Liver (tissue), 3 donors: Measurements from ENCODE around the gene DHX40.
A peak's percentile ranks its signal among the peaks of the same experiment; 100 is the strongest.

Experiments
- ATF3 ChIP-seq: IDR thresholded peaks from 2 replicates; pipeline ENCODE4 v1.6.1; 2016; ENCODE audit warnings: antibody characterized with exemption
- EGR1 ChIP-seq, 2 donors: IDR thresholded peaks; 2 replicates each; pipeline ENCODE4 v1.6.1; 2016 to 2018; ENCODE audit warnings: antibody characterized with exemption in 2 of 2, low read depth in 2 of 2
- GABPA ChIP-seq, 2 donors: IDR thresholded peaks in 1 of 2; conservative IDR thresholded peaks in 1 of 2; 2 replicates each; pipeline ENCODE4 v1.6.1; 2016; ENCODE audit warnings: antibody characterized with exemption in 2 of 2, mild to moderate bottlenecking in 1 of 2, moderate library complexity in 1 of 2
- HNF4G ChIP-seq: IDR thresholded peaks from 2 replicates; pipeline ENCODE4 v1.6.1; 2016; ENCODE audit warnings: antibody characterized with exemption
- MAX ChIP-seq: IDR thresholded peaks from 2 replicates; pipeline ENCODE4 v1.6.1; 2016; ENCODE audit warnings: antibody characterized with exemption
- RAD21 ChIP-seq, 2 donors: IDR thresholded peaks; 2 replicates each; pipeline ENCODE4 v1.6.1; 2016; ENCODE audit warnings: antibody characterized with exemption in 2 of 2, mild to moderate bottlenecking in 2 of 2
- RXRA ChIP-seq, 2 donors: IDR thresholded peaks; 2 replicates each; pipeline ENCODE4 v1.6.1; 2017 to 2018; ENCODE audit warnings: antibody characterized with exemption in 2 of 2, mild to moderate bottlenecking in 1 of 2
- TF ChIP-seq, protein P1 (sequence below): fragments of 150-350 bp; IDR thresholded peaks from 2 replicates; pipeline ENCODE4 v1.5.1; 2017; ENCODE audit warnings: improper control_type of control experiment, low read depth, low read length; ENCODE audit not compliant: missing input control
- donor health status: healthy.
- donor health status: healthy.

DNA sequence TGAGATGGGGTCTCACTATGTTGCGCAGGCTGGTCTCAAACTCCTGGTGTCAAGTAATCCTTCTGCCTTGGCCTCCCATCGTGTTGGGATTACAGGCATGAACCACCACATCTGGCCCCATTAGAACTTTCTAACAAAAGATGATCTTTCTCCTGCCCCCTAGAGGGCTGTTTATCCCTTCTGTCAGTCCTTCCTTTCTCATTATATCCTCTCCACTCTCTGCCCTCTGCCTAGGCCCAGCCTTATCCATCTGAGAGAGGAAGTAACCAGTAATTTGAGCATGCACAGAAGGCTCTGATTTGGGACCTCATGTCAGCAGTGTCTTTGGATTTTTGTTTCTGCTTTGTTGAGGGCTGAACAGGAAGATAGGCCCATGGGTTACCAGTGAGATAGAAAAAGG, 4.4 kb upstream of the DHX40 start:
- no peak for TF ChIP-seq HNF4G
- no peak for TF ChIP-seq ATF3
- no peak for TF ChIP-seq EGR1 (IDR thresholded peaks at IDR 0.05; ENCODE audit: low read depth in 2 of 2)
- TF ChIP-seq, protein P1, sequence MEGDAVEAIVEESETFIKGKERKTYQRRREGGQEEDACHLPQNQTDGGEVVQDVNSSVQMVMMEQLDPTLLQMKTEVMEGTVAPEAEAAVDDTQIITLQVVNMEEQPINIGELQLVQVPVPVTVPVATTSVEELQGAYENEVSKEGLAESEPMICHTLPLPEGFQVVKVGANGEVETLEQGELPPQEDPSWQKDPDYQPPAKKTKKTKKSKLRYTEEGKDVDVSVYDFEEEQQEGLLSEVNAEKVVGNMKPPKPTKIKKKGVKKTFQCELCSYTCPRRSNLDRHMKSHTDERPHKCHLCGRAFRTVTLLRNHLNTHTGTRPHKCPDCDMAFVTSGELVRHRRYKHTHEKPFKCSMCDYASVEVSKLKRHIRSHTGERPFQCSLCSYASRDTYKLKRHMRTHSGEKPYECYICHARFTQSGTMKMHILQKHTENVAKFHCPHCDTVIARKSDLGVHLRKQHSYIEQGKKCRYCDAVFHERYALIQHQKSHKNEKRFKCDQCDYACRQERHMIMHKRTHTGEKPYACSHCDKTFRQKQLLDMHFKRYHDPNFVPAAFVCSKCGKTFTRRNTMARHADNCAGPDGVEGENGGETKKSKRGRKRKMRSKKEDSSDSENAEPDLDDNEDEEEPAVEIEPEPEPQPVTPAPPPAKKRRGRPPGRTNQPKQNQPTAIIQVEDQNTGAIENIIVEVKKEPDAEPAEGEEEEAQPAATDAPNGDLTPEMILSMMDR, result peak; percentile 15
- TF ChIP-seq GABPA (IDR thresholded peaks at IDR 0.05 in 1 of 2, conservative IDR thresholded peaks at IDR 0.05 in 1 of 2), result no peak
- TF ChIP-seq MAX, result no peak
- no peak for TF ChIP-seq RXRA (IDR thresholded peaks at IDR 0.05)
- TF ChIP-seq RAD21 (IDR thresholded peaks at IDR 0.05), result peak; percentile 28 to 37
